ENCODE data around the gene ANKS6. TPM values are rescaled to one million over a fixed set of nuclear protein-coding genes. Genes with fewer than 3 reads are reported as not detected.

The ANKS6 gene
- total and polyA plus RNA-seq, 2 of the 4 experiments (the other 2 are of a cell fraction): 9.0 to 23.6 TPM

DNA sequence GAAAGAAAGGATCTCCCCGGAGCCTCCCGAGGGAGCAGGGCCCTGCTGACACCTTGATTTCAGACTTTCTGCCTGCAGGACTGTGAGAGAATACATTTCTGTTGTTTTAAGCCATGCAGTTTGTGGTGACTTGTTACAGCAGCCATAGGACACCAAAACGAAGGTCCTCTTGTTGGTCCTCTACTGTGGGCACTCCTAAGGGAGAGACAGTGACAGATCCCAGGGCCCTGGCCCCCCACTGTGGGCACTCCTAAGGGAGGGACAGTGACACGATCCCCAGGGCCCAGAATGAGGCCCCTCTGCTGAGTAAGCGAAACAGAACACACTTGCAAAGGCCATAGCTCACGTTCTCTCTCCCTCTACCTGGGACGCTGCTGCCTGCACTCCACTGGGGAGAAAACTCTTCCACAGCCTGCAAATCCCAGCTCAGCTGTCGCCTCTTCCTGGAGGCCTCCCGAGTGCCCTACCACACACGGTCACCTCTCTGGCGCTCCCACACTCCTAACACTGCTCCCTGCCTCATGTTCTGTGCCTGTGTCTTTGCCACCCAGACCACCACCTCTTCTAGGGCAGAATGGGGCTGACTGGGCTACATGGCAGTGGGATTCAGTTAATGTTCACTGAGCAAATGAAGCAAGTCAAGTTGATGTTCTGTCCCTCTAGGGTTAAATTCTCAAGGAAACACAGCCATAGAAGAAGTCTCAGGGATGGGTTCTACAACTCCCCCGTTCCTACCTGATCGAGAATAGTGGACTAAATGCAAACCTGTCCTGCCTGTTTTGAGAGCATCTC, 23.8 kb downstream of the ANKS6 start:
- no peak overlapping the region for H2BK120ac ChIP-seq (ENCODE audit: low read depth, low read length)
- intact Hi-C loops (cut with micrococcal nuclease): no loop called here
- DNase-seq: no peak
- H4K8ac ChIP-seq (ENCODE audit: low read depth in 2 of 2, low read length in 2 of 2): no peak overlapping the region
- H3K18ac ChIP-seq (ENCODE audit: low read depth, low read length): no peak overlapping the region
- dilution Hi-C loops (cut with HindIII; ENCODE audit: low sequenced_read_pairs, unreplicated experiment): no loop called here
- 0 out of 2 replicates have a peak, but pooled peaks cover 3% of the 10 kb centered on the region for H3K9me1 ChIP-seq (ENCODE audit: insufficient read depth, low read length)
- H4K20me1 ChIP-seq (ENCODE audit: insufficient read depth, low read length): no peaks in the 10 kb centered on the region
- no TSS peak for BruUV-seq (replicated peaks)
- H3K4me3 ChIP-seq (ENCODE audit: insufficient read depth, low read depth, low read length): no peak overlapping the region
- no peaks in the 10 kb centered on the region for H3K9me3 ChIP-seq (ENCODE audit: control insufficient read depth, insufficient read depth, low read length)
- H3K56ac ChIP-seq (ENCODE audit: extremely low read depth, insufficient read depth, low read length): no peak overlapping the region
- H2BK20ac ChIP-seq (ENCODE audit: low read depth, low read length): no peak overlapping the region
- no peak overlapping the region for H2AK5ac ChIP-seq (ENCODE audit: low read depth, low read length)
- POLR2A ChIA-PET (ENCODE audit: unreplicated experiment): no interaction called here
- H4K91ac ChIP-seq (ENCODE audit: insufficient read depth, low read depth, low read length): no peak overlapping the region
- H2AFZ ChIP-seq (replicated peaks; ENCODE audit: low read length, poor library complexity): no peak overlapping the region
- H2BK5ac ChIP-seq (ENCODE audit: low read depth, low read length, poor library complexity, severe bottlenecking): no peak overlapping the region
- H2BK15ac ChIP-seq (ENCODE audit: low read depth, low read length): no peak overlapping the region
- in situ Hi-C loops (cut with MboI; ENCODE audit: low sequenced_read_pairs): loop anchor here (5.0 kb wide), 1 partner anchor 455 kb away; no protein-coding TSS in a partner anchor
- CTCF ChIA-PET: no interaction called here
- H3K27ac ChIP-seq (ENCODE audit: insufficient read depth, low read length): no peak overlapping the region
- TF ChIP-seq, protein P1, sequence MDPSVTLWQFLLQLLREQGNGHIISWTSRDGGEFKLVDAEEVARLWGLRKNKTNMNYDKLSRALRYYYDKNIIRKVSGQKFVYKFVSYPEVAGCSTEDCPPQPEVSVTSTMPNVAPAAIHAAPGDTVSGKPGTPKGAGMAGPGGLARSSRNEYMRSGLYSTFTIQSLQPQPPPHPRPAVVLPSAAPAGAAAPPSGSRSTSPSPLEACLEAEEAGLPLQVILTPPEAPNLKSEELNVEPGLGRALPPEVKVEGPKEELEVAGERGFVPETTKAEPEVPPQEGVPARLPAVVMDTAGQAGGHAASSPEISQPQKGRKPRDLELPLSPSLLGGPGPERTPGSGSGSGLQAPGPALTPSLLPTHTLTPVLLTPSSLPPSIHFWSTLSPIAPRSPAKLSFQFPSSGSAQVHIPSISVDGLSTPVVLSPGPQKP (IDR thresholded peaks at IDR 0.05; ENCODE audit: borderline replicate concordance, low read depth, low read length): no peak
- TF ChIP-seq RAD21 (IDR thresholded peaks at IDR 0.05; ENCODE audit: low read length): no peak
- no peak for TF ChIP-seq FOS (IDR thresholded peaks at IDR 0.05; ENCODE audit: low read depth, low read length)
- no peak for TF ChIP-seq POLR2A (IDR thresholded peaks at IDR 0.05; ENCODE audit: low read depth, low read length)
- no peak for TF ChIP-seq MAFK (IDR thresholded peaks at IDR 0.05; ENCODE audit: low read depth, low read length)
- TF ChIP-seq, protein P2, sequence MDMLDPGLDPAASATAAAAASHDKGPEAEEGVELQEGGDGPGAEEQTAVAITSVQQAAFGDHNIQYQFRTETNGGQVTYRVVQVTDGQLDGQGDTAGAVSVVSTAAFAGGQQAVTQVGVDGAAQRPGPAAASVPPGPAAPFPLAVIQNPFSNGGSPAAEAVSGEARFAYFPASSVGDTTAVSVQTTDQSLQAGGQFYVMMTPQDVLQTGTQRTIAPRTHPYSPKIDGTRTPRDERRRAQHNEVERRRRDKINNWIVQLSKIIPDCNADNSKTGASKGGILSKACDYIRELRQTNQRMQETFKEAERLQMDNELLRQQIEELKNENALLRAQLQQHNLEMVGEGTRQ (IDR thresholded peaks at IDR 0.05; ENCODE audit: low read depth, low read length): no peak
- TF ChIP-seq BHLHE40 (IDR thresholded peaks at IDR 0.05; ENCODE audit: low read depth, low read length): no peak
- no peak for TF ChIP-seq RCOR1 (IDR thresholded peaks at IDR 0.05; ENCODE audit: insufficient replicate concordance, low read length)
- no peak for TF ChIP-seq RFX5 (IDR thresholded peaks at IDR 0.05; ENCODE audit: low read depth, low read length)
- TF ChIP-seq MAZ (IDR thresholded peaks at IDR 0.05; ENCODE audit: borderline replicate concordance, low read depth, low read length): no peak
- TF ChIP-seq CHD1 (IDR thresholded peaks at IDR 0.05; ENCODE audit: low read depth, low read length): no peak
- TF ChIP-seq CEBPB (IDR thresholded peaks at IDR 0.05; ENCODE audit: low read depth, low read length): no peak
- no peak for TF ChIP-seq SMC3 (IDR thresholded peaks at IDR 0.05; ENCODE audit: low read depth, low read length)
- no peak for ATAC-seq (ENCODE audit: low read depth)
- H3K79me1 ChIP-seq (ENCODE audit: low read depth in 1 of 2, low read length in 2 of 2): peaks cover 0 to 8% of the 10 kb centered on the region in 2 experiments; a peak in 2 of 4 replicates
- no peak overlapping the region for H3K4me2 ChIP-seq (ENCODE audit: low read depth, low read length)
- 0 out of 2 replicates have a peak, but pooled peaks cover 1% of the 10 kb centered on the region for H3K4me1 ChIP-seq (ENCODE audit: control insufficient read depth, insufficient read depth, low read length)
- peaks cover 50% of the 10 kb centered on the region for H3K36me3 ChIP-seq (ENCODE audit: control insufficient read depth, insufficient read depth, low read length)
- no peak overlapping the region for H4K5ac ChIP-seq (ENCODE audit: low read depth, low read length)
- H2AK9ac ChIP-seq (replicated peaks; ENCODE audit: low read depth, low read length, poor library complexity): no peak overlapping the region
- H3K23ac ChIP-seq (ENCODE audit: low read depth, low read length): no peak overlapping the region
- H3K4ac ChIP-seq (ENCODE audit: low read depth, low read length): no peak overlapping the region
- WGBS, 2 experiments (ENCODE audit: extremely low coverage in 2 of 2, insufficient read length in 1 of 2): 97% methylated on average over 6 of the region's 13 CpGs; no CpG with 5 or more reads in 1 of the 2 experiments
- no peak overlapping the region for H3K9ac ChIP-seq (ENCODE audit: low read depth, low read length)
- H3K14ac ChIP-seq (replicated peaks; ENCODE audit: low read depth, low read length): no peak overlapping the region
- H3K27me3 ChIP-seq (ENCODE audit: control insufficient read depth, insufficient read depth, low read length): no peaks in the 10 kb centered on the region

Measured in IMR-90 (cell line).